Upper lobe of left lung (tissue), 4 donors: ENCODE data around the gene ZNF423.

Experiments
- POLR2A ChIP-seq, 4 donors: fragments of 450-650 bp; IDR thresholded peaks; one replicate each; pipeline ENCODE4 v1.5.1; 2016 to 2017; ENCODE audit warnings: antibody characterized with exemption in 4 of 4, mild to moderate bottlenecking in 2 of 4
- POLR2AphosphoS5 ChIP-seq, 2 donors: sonication (generic); formaldehyde crosslinking; IDR thresholded peaks; one replicate each; pipeline ENCODE4 v1.5.1; 2017; ENCODE audit warnings: antibody characterized with exemption in 2 of 2

GRCh38 chr16:49564496-49565229 is 291.2 kb downstream of the ZNF423 start:
- TF ChIP-seq POLR2A (IDR thresholded peaks at IDR 0.05): no peak
- no peak for TF ChIP-seq POLR2AphosphoS5 (IDR thresholded peaks at IDR 0.05)
